ENCODE data around the gene TPTE2. TPM values are rescaled to one million over a fixed set of nuclear protein-coding genes. Genes with fewer than 3 reads are reported as not detected.

The TPTE2 gene
- total and polyA plus RNA-seq, 9 of the 15 experiments (the other 6 are each of a cell fraction or from before 2014, with no cell fraction given) = not detected

- ChIA-PET CTCF (ENCODE audit: low intra/inter-chr PET ratio) (no interaction called here), POLR2A (no interaction called here)
- H3K36me3 ChIP-seq (ENCODE audit: control insufficient read depth, insufficient read depth, low read length) = peaks cover 7% of the 10 kb centered on the region; the same call in 2 of the 3 replicates
- no peaks in the 10 kb centered on the region for H4K20me1 ChIP-seq (replicated peaks; ENCODE audit: control insufficient read depth, insufficient read depth, low read length)
- no TSS peak for BruUV-seq (replicated peaks)
- TF ChIP-seq HNRNPLL (IDR thresholded peaks at IDR 0.05; ENCODE audit: low read depth, low read length, poor library complexity, severe bottlenecking) (no peak), MCM2 (IDR thresholded peaks at IDR 0.05; ENCODE audit: low read depth) (no peak), TRIM25 (IDR thresholded peaks at IDR 0.05; ENCODE audit: borderline replicate concordance) (no peak)
- intact Hi-C loops (cut with micrococcal nuclease) (no loop called here), in situ Hi-C loops (cut with MboI) (no loop called here)
- ATAC-seq (no peak), DNase-seq (ENCODE audit: extremely low read depth in 1 of 4, low spot score in 3 of 4) (no peak), FAIRE-seq (no peak)
- H3K4me2 ChIP-seq (ENCODE audit: insufficient read depth, low read length) = no peak overlapping the region
- peaks cover 3% of the 10 kb centered on the region; the same call in 1 of the 2 replicates for H3K9me3 ChIP-seq (replicated peaks; ENCODE audit: control insufficient read depth, insufficient read depth, low read depth, low read length)
- H3K9me1 ChIP-seq (ENCODE audit: control insufficient read depth, insufficient read depth, low read length) = no peaks in the 10 kb centered on the region
- no peak overlapping the region for H3K4me3 ChIP-seq
- no peaks in the 10 kb centered on the region for H3K27me3 ChIP-seq (ENCODE audit: control insufficient read depth in 2 of 2, insufficient read depth in 2 of 2, low read length in 2 of 2)
- no peak overlapping the region for H3K27ac ChIP-seq (ENCODE audit: extremely low read depth, low read depth, low read length)
- H3K4me1 ChIP-seq (replicated peaks in 1 of 2; ENCODE audit: control insufficient read depth in 2 of 2, insufficient read depth in 2 of 2, low read length in 2 of 2) = peaks cover 0 to 10% of the 10 kb centered on the region in 2 experiments; a peak in 3 of 5 replicates
- H3K9ac ChIP-seq (ENCODE audit: insufficient read depth in 1 of 2, low read depth in 2 of 2, low read length in 2 of 2) = no peak overlapping the region
- H3K79me2 ChIP-seq (ENCODE audit: control insufficient read depth, insufficient read depth, low read length) = peaks cover 47% of the 10 kb centered on the region
- H2AFZ ChIP-seq (ENCODE audit: low read depth, low read length) = no peak overlapping the region
Observed at GRCh38 chr13:19606152-19606551, 44.8 kb upstream of the TPTE2 start.

Data from K562 (cell line).